GM21528 (cell line): ENCODE results near the gene KCNE1.

Experiments
- ATAC-seq: cut with Tn5 transposase; IDR thresholded peaks from one replicate; pipeline ENCODE4 v1.9.1; 2021; ENCODE audit warnings: mild to moderate bottlenecking, moderate library complexity; ENCODE audit not compliant: unreplicated experiment, low FRiP score

KCNE1 gene

DNA sequence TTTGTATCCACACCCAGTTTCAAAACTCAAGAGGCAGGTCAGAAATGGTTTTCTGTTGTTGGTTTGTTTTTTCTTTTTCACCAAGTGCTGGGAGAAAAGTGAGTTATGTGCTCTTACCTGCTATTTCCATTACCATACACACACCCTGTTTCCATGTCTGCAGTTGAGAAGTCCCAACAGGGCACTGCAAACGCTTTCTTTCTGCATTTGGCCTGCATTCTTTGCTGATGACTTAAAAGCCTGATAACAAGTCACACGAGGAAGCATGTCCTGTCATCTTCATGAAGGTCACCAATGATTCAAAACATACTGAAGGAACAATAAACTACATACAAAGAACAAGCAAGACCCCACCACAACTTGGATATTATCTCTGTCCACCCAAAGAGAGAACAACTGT lies 24.8 kb upstream of the KCNE1 start:
- ATAC-seq: no peak

DNA sequence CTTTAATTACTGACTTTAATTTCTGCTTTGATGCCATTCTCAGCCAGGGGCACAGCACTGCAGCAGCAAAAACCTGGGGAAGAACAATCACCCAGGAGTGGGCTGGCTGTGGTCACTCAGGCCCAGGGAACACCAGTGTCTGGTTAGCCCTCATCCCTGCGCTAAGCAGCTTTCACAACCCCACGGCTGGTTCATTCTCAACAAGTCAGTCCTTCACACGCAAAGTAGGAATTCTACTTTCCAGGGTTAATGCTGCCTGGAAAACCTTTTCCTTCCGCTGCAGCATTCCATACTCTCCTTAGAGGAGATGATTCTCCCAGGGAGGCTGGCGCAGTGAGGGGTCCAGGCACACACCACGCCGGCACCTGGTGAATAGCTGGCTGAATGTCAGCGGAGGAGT lies 24.3 kb upstream of the KCNE1 start:
- ATAC-seq: no peak

DNA sequence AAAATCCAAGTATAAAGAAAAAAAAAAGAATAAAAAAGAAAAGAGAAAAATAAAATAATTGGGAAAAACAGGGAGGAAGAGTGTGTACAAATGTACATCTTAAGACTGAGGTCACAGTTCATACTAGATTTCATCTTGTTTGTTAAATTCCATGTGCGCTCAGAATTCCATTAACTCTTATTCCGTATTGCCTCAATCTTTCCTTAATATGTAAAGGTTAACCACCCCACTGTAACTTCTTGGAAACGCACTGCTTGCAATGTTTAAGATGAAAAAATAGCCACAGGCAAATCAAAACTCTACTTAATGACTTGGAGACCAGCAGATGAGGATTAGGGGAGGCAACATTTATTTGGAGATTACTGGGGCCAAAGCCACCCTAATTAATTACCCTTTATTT lies 23.9 kb upstream of the KCNE1 start:
- no peak for ATAC-seq

DNA sequence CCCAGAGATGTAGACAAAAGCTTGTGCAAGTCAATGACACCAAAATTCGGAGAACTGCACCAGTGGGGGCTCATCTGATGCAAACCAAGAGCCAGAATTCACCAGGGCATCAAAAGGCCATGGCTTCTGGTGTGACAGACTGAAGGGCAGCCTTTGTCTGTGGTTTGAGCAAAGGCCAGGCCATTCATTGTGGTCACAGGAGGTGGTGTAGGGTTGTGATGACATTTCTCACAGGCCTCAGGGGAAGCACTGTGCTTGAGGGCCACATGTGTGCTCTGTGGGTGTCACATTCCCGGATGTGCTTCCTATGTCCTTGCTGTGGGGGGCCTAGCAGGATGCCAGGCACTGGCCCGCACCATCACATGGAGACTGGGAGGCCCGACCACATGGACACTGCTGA lies 22.5 kb upstream of the KCNE1 start:
- no peak for ATAC-seq

DNA sequence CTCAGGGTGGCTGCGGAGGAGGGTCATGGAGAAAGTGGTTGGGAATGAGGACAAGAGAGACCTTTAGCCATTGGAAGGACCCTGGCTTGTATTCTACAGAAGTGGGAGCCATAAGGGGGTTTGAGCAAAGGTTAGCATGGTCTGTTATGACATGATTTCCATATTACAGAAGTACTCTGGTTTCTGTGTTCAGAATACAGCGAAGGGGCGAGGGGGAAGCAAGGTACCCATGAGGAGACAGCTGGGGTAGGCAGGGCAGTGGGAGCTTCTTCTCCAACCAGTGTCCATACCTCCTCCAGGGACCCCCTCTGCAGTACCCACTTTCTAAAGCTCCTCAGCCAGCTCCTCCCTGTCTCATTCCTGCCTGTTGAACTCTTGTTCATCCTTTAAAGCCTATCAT lies 21.9 kb upstream of the KCNE1 start:
- no peak for ATAC-seq

DNA sequence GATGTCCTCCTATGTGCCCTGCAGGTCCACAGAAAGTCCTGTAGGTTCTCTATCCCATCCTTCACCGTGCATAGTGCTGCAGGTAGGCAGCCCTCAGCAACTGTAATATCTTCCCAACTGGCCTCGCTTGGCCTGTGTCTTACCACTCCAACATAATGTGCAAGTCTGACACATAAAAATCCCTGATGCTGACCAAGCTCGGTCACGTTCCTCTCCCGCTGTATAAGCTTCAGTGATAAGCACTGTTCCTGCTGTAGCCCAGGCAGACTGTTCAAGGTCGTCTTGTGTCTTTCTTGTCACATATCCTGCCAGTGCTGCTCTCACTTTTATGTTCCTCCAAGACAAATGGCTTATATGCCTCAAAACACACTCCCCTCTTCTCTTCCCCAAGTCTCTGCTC lies 19.4 kb upstream of the KCNE1 start:
- ATAC-seq: no peak

DNA sequence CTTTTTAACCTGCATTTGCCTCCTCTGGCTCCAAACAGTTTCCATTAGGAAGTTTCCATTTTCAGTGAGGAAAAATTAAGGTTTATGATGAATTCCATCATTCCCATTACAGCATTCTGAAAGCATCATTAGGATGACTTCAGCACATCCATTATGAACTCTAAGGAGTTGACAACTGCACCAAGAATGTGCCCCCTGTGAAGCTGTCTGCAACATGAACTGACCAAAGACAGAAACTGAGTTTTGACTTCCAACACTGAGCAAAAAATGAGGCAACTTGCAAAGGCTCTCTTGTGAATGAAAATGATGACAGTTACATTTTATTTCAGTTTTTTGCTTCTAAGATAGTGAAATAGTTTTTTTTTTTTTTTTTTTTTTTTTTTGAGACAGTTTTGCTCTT lies 18.3 kb upstream of the KCNE1 start:
- ATAC-seq: no peak

DNA sequence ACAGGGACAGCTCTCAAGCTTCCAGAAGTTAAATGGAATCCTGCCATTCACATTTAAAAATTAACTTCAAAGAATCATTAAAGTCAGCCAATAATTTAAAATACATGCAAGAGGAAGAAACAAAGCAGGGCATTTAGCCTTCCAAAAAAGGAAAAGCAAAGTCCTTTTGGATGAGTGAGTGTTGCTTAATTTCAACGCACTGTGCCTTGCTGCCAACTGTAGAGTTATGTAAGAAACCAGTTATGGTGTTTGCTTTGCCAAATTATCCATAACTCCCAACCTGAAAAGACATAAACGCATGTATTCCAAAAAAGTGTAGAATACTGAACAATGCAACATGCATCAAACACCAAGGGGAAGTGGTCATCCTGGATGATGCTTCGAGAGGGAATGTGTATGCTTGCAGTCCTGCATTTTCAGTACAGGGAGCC lies 16.1 kb upstream of the KCNE1 start:
- ATAC-seq: no peak

DNA sequence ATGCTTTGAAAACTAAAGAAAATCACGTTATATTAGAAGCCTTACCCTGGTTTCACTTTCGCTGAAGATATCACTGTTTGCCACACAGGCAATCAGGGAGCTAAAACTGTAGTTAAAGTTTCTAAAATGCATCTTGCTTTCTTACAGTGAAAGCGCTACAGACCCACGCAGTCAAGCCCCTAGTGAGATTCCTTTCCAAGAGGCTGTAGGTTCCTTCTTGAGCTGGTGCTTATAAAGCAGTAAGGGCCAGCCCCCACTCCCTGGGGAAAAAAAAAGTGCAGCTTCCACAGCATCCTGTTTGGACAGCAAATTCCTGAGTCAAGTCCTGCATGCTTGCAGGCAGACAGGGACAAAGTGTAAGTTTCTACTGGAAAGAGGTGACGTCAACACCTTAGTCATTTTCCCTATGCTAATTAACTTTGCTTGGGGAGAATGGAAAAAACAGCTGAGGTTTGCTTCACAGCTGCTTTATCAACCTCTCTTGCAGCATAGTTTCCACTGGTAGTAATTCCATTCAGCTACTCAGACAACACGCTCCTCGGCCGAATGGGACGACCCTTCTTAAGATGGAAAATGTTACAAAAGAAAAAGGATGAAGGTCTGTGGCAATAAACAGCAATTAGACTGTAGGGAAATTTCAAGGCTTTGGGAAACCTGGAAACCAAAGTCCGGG lies 14.7 kb upstream of the KCNE1 start:
- no peak for ATAC-seq

DNA sequence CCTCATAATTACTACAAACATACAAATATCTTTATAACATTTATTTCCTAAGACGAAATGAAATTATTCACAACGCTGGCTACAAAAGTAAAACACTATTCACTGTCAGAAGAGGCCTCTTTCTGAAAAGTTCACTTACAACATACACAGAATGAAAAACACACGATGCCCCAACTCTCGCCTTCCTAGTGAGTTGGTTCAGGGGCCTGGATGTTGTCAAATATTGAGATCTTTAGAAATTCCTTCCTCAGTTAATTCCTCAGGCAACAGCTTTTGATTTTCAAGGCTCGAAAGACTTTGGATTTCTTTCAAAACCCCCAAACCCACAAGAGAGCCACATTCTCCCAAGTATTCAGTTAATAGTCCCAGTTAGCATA lies 14.2 kb upstream of the KCNE1 start:
- ATAC-seq: no peak

DNA sequence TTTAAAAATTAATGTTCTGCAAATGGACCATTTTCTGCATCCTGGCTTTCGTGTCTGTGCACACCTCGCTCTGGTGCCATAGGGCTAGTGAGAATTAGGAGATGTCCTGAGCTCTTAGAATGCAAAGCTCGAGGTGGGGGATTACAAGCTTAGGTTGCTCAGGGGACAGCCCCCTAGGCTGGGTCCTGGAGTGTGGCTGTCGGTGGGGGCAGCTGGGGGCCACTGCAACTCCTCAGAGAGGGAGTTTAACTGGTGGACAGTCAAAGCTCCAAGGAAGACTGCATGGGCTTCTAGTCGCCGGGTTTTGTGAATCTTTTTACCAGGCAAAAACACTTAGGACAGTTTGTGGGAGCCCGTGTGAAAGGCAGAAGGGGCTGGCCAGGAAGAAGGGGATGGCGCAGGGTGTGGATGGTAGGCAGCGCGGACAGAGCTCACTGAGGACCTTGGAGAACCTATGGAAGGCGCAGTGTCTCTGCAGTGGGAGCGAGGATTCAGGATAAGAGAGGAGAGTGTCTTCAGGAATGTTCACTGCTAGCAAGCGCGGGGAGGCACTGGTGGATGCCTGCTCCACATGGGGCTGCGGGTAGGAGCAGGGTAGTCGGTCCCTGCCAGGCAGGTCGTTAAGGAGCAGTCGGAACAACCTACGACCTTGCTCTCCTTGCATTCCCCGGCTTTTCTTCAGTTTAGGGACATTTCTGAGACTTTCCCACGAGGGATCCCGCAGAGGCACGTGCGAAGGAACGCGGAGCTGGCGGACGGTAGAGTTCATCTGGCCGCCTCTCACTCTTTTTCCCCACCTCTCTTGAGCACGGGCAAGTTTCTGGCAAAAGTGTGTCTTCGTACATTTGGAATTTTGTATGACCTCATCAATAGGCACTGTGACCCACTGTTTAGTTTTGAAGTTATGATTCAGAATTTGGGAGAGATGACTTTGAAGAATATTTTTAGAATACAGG lies 12.9 kb upstream of the KCNE1 start:
- no peak for ATAC-seq

DNA sequence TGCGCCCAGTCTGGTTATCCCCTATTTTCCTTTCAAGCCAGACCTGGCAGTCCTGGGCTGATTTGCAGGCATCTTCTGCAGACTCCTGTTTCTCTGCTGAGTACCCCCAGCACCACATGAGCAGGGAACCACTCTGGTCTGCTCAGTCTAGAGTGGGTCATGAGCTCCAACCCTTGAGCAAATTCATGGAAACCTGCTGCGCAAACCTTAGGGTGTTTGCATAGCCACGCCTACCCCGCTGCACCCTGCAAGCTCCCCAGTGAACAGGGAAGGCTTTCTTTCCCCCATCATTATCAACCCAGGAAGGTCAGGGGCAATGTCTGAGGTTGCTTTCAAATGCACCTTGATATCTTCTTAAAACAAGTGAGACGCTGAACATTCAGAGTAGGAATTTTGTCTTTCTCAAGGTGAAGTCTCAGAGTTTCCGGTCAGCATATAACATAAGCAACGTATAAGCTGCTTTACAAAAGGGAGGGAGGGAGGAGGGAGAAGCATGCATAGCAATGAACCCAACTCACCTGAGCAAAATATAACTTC lies 11.1 kb upstream of the KCNE1 start:
- ATAC-seq: no peak

DNA sequence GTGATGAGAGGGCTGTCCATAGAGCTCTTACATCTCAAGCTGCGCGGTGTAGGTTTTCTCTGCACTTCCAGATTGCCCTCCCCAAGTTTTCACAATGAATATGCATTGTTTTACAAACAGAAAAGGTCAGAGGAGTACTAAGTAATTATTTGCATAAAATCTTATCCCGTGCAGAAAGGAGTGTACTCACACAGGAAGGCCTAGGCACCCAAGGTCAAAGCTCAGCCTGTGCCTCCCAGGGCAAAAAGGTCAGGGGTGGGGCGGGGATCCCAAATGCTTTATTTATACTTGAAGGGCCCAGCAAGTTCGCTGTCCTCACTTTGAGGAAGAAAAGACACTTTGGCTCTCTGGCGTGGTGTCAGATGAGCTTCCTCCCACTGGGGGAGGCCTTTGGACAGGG lies 10.3 kb upstream of the KCNE1 start:
- no peak for ATAC-seq

DNA sequence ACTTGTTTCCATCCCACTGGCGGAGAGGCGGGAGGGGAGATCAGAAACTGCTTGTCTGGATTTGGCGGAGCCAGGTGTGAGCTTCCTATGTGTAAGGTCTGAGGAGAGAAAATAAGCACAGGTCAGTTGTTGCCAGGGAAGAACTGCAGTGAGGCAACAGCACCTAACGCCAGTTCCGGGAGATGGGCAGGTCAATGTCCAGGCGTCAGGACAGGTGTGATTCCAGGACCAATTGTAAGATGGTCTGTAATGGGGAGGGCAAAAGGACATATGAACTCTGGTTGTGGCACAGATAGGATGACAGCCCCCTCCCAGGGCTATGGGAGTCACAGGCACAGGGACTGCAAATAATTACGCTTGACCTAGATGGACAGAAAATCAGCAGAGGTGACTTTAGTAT lies 9.6 kb upstream of the KCNE1 start:
- ATAC-seq: no peak

DNA sequence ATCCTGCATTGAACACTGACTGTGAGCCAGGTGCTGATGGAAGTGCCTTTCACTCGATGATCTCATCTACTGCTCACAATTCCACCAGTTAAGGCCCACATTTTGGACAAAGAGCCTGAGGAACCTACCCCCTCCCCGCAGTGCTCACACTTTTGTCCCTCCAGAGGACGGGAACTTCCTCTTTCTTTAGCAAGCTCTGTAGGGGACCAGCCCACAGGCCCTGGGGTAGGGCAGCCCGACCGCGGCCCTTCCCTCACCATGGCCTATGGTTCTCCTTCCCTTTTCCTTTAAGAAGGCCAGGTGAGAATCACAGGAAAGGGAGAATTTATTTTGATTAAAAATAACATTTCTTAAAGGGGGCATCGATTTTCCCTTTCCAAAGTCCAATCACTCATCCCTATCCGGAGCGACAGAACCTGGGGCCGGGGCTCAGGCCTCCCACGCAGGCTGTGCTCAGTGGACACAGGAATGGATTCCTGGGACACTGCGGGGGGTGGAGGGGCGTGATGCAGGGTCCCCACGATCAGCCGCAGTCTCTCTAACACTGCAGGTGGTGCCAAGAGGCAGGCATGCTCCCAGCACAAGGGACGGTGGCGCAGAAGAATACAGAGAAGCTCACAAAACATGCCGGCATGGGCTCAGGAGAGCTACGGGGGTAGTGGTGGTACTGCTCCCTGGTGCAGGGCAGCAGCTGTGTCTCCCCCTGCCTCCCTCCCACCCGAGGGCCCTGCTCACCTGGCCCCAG lies 8.9 kb upstream of the KCNE1 start:
- ATAC-seq: no peak

DNA sequence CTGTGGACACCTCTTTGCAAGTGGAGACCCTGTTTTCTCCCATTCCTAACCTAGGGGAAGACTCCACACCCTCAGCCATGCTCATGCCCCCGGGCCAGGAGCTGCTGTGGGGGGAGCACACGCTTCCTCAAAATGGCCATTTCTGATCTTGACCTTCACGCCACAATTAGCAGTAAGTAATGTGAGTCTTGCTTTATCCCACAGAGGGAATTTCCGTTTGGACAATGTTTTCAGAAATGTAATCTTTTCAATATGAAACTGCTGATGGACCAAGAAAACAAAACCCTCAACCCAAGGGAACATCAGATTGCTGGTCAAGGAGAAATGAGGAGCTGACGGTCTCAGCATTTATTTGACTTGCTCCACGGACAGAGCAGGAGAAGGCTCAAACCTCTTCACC lies 8.3 kb upstream of the KCNE1 start:
- no peak for ATAC-seq

DNA sequence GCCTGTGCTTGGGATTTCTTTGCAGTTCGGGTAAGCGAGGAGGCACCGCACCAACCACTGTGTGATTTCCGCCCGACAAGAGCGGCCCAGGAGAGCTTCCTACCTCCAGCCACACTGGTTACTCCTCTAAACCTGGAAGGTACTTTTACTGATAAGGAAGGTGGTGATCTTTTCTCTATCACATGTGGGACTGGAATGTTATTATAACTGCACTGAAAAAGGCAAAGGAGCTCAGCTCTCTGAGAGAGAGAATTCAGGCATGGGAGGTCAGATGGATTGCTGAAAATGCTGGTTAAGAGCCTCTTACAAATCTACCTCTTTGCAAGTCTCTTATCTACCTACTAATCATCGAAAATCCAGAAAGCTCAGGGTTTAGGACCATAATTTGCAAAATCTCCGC lies 7.7 kb upstream of the KCNE1 start:
- ATAC-seq: no peak

DNA sequence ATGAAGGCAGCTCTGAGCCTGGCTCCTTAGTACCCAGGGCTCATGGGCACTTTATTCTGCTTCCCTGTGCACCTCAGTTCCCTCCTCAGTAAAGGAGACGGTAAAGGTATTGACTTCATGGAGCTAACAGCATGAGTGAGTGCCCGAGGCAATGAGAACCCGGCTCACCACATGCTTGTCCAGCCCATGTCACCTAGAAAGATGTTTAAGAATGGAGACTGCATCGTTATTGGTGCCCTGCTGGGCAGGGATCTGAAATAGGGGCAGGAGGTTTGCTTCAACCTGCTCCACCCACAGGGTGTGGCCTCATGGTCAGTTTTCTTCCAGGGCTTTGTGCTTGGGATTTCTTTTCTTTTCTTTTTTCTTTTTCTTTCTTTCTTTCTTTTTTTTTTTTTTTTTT lies 7.0 kb upstream of the KCNE1 start:
- no peak for ATAC-seq

DNA sequence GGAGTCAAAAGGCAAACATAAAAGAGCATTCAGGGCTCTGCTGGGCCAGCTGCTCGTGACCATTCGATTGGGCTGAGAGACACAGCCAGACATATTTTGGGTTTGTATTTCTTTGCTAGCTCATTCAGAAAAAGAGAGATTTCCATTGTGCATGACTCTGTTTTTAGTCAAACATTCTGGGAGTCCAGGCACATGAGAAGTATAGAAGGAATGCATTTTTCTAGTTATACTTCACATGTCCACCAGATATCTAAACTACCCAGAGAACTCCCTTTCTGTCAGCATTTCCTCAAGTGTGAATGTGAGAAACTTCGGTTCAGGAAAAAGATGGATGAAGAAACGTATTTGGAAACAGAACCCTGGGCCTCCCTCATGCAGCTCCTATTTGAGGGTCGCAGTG lies 6.3 kb upstream of the KCNE1 start:
- no peak for ATAC-seq

DNA sequence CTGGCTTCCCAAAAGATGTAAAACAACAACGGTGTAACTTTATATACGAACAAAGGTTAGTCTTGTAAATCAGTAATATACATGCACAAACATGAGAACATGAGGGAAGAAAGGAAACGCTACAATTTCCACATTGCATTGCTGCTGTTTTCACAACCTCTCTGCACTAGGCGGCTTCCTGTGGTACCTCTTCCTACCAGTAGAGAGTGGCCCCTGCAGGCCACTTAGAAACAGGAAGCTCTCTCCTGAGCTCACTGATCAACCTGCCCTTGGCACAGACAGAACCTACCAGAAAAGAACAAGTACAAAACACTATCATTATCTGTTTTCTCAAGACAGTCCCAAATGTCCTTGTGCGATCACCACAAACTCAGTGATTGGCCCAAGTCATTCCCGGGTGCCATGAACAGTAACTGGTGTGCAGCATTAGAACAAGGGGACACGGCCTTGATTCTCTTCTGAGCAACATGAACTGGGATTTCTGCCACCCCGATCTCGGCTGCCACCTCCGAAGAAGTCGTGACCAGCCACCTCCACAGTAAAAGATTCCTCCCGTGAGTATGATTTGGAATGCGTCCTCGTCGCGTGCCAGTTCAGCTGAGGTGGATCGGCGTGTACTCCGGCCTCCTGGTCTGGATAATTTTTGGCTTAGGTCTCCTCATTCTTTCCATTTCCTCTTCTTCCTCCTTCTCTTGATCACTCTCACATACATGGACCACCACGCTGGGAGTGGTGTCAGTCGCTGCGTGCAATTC lies 5.7 kb upstream of the KCNE1 start:
- no peak for ATAC-seq
